ENCODE results near the gene TMEM219.
"Not testable (repeated sequence)": the region's sequence is repeated elsewhere in the genome, so short reads cannot be mapped to it uniquely, and the experiment has no call there.

Gene TMEM219

GRCh38 chr16:30004811-30005242, 42.9 kb downstream of the TMEM219 start:
- H3K27me3 Mint-ChIP-seq (ENCODE audit: low read depth), result peaks cover 11% of the 10 kb centered on the region
- H3K4me1 Mint-ChIP-seq (ENCODE audit: low read depth), result no peaks in the 10 kb centered on the region
- H3K27ac Mint-ChIP-seq, result no peak overlapping the region
- no peaks in the 10 kb centered on the region for H3K9me3 Mint-ChIP-seq
- no peak overlapping the region for H3K4me3 Mint-ChIP-seq
- peaks cover 13% of the 10 kb centered on the region for H3K36me3 Mint-ChIP-seq (ENCODE audit: low read depth)

- H3K27ac Mint-ChIP-seq, result no peak overlapping the region
These were observed 43.6 kb downstream of the TMEM219 start for GRCh38 chr16:30005341-30006094.

GRCh38 chr16:30006095-30006473, 44.2 kb downstream of the TMEM219 start:
- Mint-ChIP-seq H3K36me3 (ENCODE audit: low read depth) (peaks cover 13% of the 10 kb centered on the region), H3K4me1 (ENCODE audit: low read depth) (no peaks in the 10 kb centered on the region), H3K27ac (no peak overlapping the region), H3K4me3 (no peak overlapping the region), H3K27me3 (ENCODE audit: low read depth) (peaks cover 18% of the 10 kb centered on the region), H3K9me3 (no peaks in the 10 kb centered on the region)

More at GRCh38 chr16:30005341-30006094, 43.6 kb downstream of the TMEM219 start:
- no peaks in the 10 kb centered on the region for H3K9me3 Mint-ChIP-seq
- H3K36me3 Mint-ChIP-seq (ENCODE audit: low read depth), result peaks cover 13% of the 10 kb centered on the region
- H3K27me3 Mint-ChIP-seq (ENCODE audit: low read depth), result peaks cover 17% of the 10 kb centered on the region
- no peaks in the 10 kb centered on the region for H3K4me1 Mint-ChIP-seq (ENCODE audit: low read depth)
- no peak overlapping the region for H3K4me3 Mint-ChIP-seq

DNA sequence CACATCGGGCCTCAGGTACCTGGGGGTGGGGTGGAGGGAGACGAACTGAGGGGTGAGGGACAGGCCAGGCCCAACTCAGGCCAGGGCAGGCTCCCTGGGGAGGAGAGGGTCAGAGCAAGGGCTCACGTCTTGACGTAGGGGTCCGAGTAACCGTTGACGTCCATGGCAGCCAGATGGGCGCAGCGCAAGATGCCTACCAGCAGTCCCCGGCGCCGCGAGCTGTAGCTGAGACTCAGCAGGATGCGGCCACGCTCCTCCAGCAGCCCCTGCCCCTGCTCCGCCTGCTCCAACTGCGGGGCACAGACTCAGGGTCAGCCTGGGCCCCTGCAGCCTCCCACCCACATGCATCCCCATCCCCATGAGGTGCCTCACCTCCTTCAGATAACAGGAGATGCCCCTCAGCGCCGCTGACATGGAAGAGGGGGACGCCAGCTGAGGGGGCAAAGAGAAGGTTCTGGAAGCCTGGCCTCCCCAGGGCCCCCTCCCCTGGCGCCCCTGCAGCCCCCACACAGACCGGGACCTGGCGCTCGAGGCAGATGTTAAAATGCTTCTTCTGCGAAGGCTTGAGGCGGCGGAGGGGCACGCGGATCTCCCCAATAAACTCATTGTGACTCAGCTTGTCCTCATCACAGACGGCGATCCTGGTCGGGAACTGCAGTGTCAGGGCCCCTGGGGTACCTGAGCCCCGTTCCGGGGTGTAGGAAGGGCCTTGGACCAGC, 44.9 kb downstream of the TMEM219 start:
- H3K4me1 Mint-ChIP-seq (ENCODE audit: low read depth), result peaks cover under 1% of the 10 kb centered on the region
- peaks cover 22% of the 10 kb centered on the region for H3K27me3 Mint-ChIP-seq (ENCODE audit: low read depth)
- peaks cover 13% of the 10 kb centered on the region for H3K36me3 Mint-ChIP-seq (ENCODE audit: low read depth)
- H3K27ac Mint-ChIP-seq, result no peak overlapping the region
- H3K4me3 Mint-ChIP-seq, result no peak overlapping the region
- no peaks in the 10 kb centered on the region for H3K9me3 Mint-ChIP-seq

GRCh38 chr16:30007378-30007895, 45.6 kb downstream of the TMEM219 start:
- no peak overlapping the region for H3K27ac Mint-ChIP-seq
- H3K27me3 Mint-ChIP-seq (ENCODE audit: low read depth), result peaks cover 28% of the 10 kb centered on the region
- H3K4me1 Mint-ChIP-seq (ENCODE audit: low read depth), result peaks cover 2% of the 10 kb centered on the region
- no peak overlapping the region for H3K4me3 Mint-ChIP-seq
- no peaks in the 10 kb centered on the region for H3K9me3 Mint-ChIP-seq
- H3K36me3 Mint-ChIP-seq (ENCODE audit: low read depth), result peaks cover 8% of the 10 kb centered on the region

DNA sequence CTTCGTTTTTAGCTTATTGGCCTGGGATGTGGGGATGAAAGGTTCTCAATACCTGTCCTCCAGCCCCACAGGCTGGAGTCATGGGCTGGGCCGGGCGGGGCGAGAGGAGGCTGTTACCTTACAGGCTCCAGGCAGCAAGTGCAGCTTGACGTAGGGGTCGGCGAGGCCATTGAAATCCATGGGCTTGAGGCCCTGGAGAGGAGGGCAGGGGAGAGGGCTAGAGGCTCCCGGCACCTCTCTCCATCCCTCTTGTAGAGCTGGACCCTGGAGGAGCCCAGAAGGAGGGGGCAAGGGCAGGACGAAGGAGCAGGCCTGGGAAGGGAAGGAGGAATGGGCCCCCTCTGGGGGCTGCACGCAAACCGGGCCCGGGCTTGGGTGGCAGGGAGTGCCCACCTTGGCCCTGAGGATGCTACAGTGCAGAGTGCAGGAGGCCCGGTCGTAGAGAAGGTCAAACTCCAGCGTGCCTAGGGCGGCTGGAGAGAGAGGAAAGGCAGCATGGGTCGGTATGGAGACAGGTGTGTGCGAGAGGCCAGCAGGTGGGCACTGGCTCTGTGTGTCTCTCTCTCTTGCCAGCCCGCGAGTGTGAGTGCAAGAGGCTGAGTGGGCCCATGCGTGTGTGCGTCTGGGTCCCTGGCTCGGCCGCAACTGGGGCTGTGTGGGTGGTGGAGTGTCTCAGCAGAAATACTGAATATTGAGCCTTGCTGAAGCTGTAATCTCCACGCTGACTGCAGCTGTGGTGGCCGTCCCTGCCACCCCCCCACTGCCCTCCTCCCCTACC, 47.4 kb downstream of the TMEM219 start:
- H3K4me1 Mint-ChIP-seq (ENCODE audit: low read depth), result peaks cover 2% of the 10 kb centered on the region
- no peak overlapping the region for H3K27ac Mint-ChIP-seq
- H3K27me3 Mint-ChIP-seq (ENCODE audit: low read depth), result peaks cover 37% of the 10 kb centered on the region
- H3K4me3 Mint-ChIP-seq, result no peak overlapping the region
- H3K36me3 Mint-ChIP-seq (ENCODE audit: low read depth), result peaks cover 1% of the 10 kb centered on the region
- H3K9me3 Mint-ChIP-seq, result no peaks in the 10 kb centered on the region

- no peak overlapping the region for H3K27ac Mint-ChIP-seq
- H3K36me3 Mint-ChIP-seq (ENCODE audit: low read depth), result peaks cover 1% of the 10 kb centered on the region
- peak overlapping the region; percentile 51 for H3K4me3 Mint-ChIP-seq
- peaks cover 2% of the 10 kb centered on the region for H3K4me1 Mint-ChIP-seq (ENCODE audit: low read depth)
- H3K9me3 Mint-ChIP-seq, result no peaks in the 10 kb centered on the region
- H3K27me3 Mint-ChIP-seq (ENCODE audit: low read depth), result peaks cover 43% of the 10 kb centered on the region
These were observed 48.3 kb downstream of the TMEM219 start for GRCh38 chr16:30009990-30010843.

DNA sequence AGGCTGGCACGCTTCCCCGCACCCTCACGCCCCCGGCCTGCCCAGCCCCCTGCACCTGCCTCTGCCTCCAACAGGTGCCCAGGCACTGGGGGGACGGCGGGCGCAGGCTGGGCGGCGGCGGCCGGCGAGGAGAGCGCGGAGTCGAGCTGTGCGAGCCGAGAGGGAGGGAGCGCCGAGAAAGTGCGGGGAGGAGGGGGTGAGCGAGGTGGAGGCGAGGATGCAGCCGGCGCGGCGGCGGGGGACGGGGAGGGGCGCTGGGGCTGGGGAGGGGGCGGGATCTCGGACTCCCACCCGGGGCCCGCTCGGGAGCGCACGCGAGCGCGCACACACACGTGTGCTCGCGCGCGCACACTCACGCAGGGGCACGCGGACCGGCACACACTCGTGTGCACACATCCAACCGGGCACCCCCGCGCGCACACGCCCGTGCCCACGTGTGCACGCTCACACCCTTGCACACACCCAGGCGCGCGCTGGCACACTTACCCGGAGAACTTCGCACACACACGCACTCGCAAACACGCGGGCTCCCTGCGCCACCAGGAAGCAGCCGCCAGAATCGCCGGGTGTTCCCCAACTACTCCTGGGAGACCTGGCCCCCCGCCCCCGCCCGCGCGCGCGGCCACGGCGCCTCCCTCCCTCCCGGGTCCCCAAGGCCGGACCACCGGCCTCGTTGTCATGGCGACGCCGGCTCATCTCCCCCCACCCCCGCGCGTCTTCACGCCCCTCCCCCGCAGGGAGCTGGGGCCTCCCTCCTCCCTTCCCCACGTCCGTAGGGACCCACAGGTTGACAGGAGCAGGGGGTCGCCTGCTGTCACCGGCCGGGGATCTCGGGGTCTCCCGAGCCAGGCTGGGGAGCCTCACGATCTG, 49.2 kb downstream of the TMEM219 start, which contains the start of gene DOC2A:
DOC2A (minus strand) TSS at position 184 of the 870 bp plus-strand sequence. CDS start 805 bp downstream, outside the sequence.
- H3K4me3 Mint-ChIP-seq, result peak within 1 kb of the TSS; percentile 85
- peaks cover 1% of the 10 kb centered on the region for H3K36me3 Mint-ChIP-seq (ENCODE audit: low read depth)
- H3K27ac Mint-ChIP-seq, result no peak within 1 kb of the TSS
- peaks cover 46% of the 10 kb centered on the region for H3K27me3 Mint-ChIP-seq (ENCODE audit: low read depth)
- H3K4me1 Mint-ChIP-seq (ENCODE audit: low read depth), result peaks cover 2% of the 10 kb centered on the region
- no peaks in the 10 kb centered on the region for H3K9me3 Mint-ChIP-seq

- peak overlapping the region; percentile 85 for H3K4me3 Mint-ChIP-seq
- H3K4me1 Mint-ChIP-seq (ENCODE audit: low read depth), result peaks cover 2% of the 10 kb centered on the region
- H3K36me3 Mint-ChIP-seq (ENCODE audit: low read depth), result peaks cover 1% of the 10 kb centered on the region
- H3K27me3 Mint-ChIP-seq (ENCODE audit: low read depth), result peaks cover 51% of the 10 kb centered on the region
- no peaks in the 10 kb centered on the region for H3K9me3 Mint-ChIP-seq
- H3K27ac Mint-ChIP-seq, result no peak overlapping the region
These were observed 50.0 kb downstream of the TMEM219 start for GRCh38 chr16:30011714-30012504.

- not testable (repeated sequence) for H3K27ac Mint-ChIP-seq; H3K36me3 Mint-ChIP-seq (ENCODE audit: low read depth); H3K4me1 Mint-ChIP-seq (ENCODE audit: low read depth); H3K4me3 Mint-ChIP-seq; H3K9me3 Mint-ChIP-seq
- peaks cover 55% of the 10 kb centered on the region for H3K27me3 Mint-ChIP-seq (ENCODE audit: low read depth)
These were observed 50.7 kb downstream of the TMEM219 start for GRCh38 chr16:30012598-30012997.

DNA sequence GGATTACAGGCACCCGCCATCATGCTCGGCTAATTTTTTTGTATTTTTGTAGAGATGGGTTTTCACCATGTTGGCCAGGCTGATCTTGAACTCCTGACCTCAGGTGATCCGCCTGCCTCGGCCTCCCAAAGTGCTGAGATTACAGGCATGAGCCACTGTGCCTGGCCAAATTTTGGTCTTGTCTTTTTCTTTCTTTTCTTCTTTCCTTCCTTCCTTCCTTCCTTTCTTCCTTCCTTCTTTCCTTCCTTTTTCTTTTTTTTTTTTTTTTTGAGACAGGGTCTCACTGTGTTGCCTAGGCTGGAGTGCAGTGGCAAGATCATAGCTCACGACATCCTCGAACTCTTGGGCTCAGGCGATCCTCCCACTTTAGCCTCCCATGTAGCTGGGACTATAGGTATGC, 53.6 kb downstream of the TMEM219 start:
- not testable (repeated sequence) for H3K4me3 Mint-ChIP-seq; H3K36me3 Mint-ChIP-seq (ENCODE audit: low read depth); H3K4me1 Mint-ChIP-seq (ENCODE audit: low read depth); H3K9me3 Mint-ChIP-seq; H3K27ac Mint-ChIP-seq
- peaks cover 50% of the 10 kb centered on the region for H3K27me3 Mint-ChIP-seq (ENCODE audit: low read depth)

- peaks cover 1% of the 10 kb centered on the region for H3K36me3 Mint-ChIP-seq (ENCODE audit: low read depth)
- H3K4me3 Mint-ChIP-seq, result no peak overlapping the region
- H3K27me3 Mint-ChIP-seq (ENCODE audit: low read depth), result peaks cover 55% of the 10 kb centered on the region
- H3K27ac Mint-ChIP-seq, result no peak overlapping the region
- H3K9me3 Mint-ChIP-seq, result no peaks in the 10 kb centered on the region
- H3K4me1 Mint-ChIP-seq (ENCODE audit: low read depth), result peaks cover 8% of the 10 kb centered on the region
These were observed 54.8 kb downstream of the TMEM219 start for GRCh38 chr16:30016555-30017276.
